Endothelial cell (in vitro differentiated cells): ENCODE results near the gene TEAD3. TPM values are rescaled to one million over a fixed set of nuclear protein-coding genes. Genes with fewer than 3 reads are reported as not detected.

ENCODE experiments used
- DNase-seq: peaks from one replicate; pipeline ENCODE4 v3.0.0; 2021; ENCODE audit warnings: low spot score
- H3K27ac Mint-ChIP-seq: one replicate; pipeline ENCODE4 v1.8.0; 2021; ENCODE audit warnings: mixed read lengths, inconsistent platforms; ENCODE audit not compliant: unreplicated experiment
- H3K27me3 Mint-ChIP-seq: one replicate; pipeline ENCODE4 v1.8.0; 2021; ENCODE audit warnings: mild to moderate bottlenecking, moderate library complexity, mixed read lengths, inconsistent platforms; ENCODE audit not compliant: unreplicated experiment
- H3K36me3 Mint-ChIP-seq: one replicate; pipeline ENCODE4 v1.8.0; 2021; ENCODE audit warnings: mild to moderate bottlenecking, low read depth, mixed read lengths, inconsistent platforms; ENCODE audit not compliant: unreplicated experiment
- H3K4me1 Mint-ChIP-seq: one replicate; pipeline ENCODE4 v1.8.0; 2021; ENCODE audit warnings: mild to moderate bottlenecking, mixed read lengths, inconsistent platforms; ENCODE audit not compliant: unreplicated experiment
- H3K4me3 Mint-ChIP-seq: one replicate; pipeline ENCODE4 v1.8.0; 2021; ENCODE audit warnings: mild to moderate bottlenecking, mixed read lengths, inconsistent platforms; ENCODE audit not compliant: unreplicated experiment
- H3K9me3 Mint-ChIP-seq: one replicate; pipeline ENCODE4 v1.8.0; 2021; ENCODE audit warnings: mixed read lengths, inconsistent platforms; ENCODE audit not compliant: unreplicated experiment
- CTCF ChIP-seq: fragments of 200-600 bp; sonication (generic); IDR thresholded peaks from one replicate; pipeline ENCODE4 v1.5.0; 2021; ENCODE audit warnings: antibody characterized with exemption; ENCODE audit not compliant: unreplicated experiment
- total RNA-seq: library from RNA; stranded (reverse); fragmentation: NEBNext Ultra II Directional; extraction: Animal tissue kit (Norgen Biotek cat#: 25700); gene quantifications from one replicate; pipeline ENCODE4 v1.2.1, GENCODE V29; 2021; ENCODE audit not compliant: unreplicated experiment

Gene TEAD3
- total RNA-seq, 1 donor from 2014 or later = 6.3 TPM

- DNase-seq = no peak
- Mint-ChIP-seq H3K4me3 (no peak overlapping the region), H3K27ac (no peak overlapping the region), H3K9me3 (no peaks in the 10 kb centered on the region), H3K4me1 (peaks cover 11% of the 10 kb centered on the region), H3K36me3 (peaks cover 16% of the 10 kb centered on the region), H3K27me3 (peaks cover 8% of the 10 kb centered on the region)
- no peak for TF ChIP-seq CTCF
Observed at GRCh38 chr6:35474131-35474941, 22.5 kb downstream of the TEAD3 start.

- peaks cover 18% of the 10 kb centered on the region for H3K36me3 Mint-ChIP-seq
- H3K4me3 Mint-ChIP-seq = no peak overlapping the region
- peaks cover 6% of the 10 kb centered on the region for H3K27me3 Mint-ChIP-seq
- H3K27ac Mint-ChIP-seq = no peak overlapping the region
- no peak for TF ChIP-seq CTCF
- H3K9me3 Mint-ChIP-seq = no peaks in the 10 kb centered on the region
- DNase-seq = no peak
- peaks cover 13% of the 10 kb centered on the region for H3K4me1 Mint-ChIP-seq
Observed at GRCh38 chr6:35473850-35474130, 23.1 kb downstream of the TEAD3 start.

- Mint-ChIP-seq H3K9me3 (no peaks in the 10 kb centered on the region), H3K4me1 (peaks cover 13% of the 10 kb centered on the region), H3K4me3 (no peak overlapping the region), H3K27me3 (peaks cover 6% of the 10 kb centered on the region), H3K36me3 (peaks cover 18% of the 10 kb centered on the region), H3K27ac (no peak overlapping the region)
- no peak for TF ChIP-seq CTCF
- no peak for DNase-seq
Observed at GRCh38 chr6:35473075-35473849, 23.6 kb downstream of the TEAD3 start.

- Mint-ChIP-seq H3K27ac (no peak overlapping the region), H3K9me3 (no peaks in the 10 kb centered on the region), H3K4me3 (no peak overlapping the region), H3K36me3 (peaks cover 23% of the 10 kb centered on the region), H3K4me1 (peaks cover 18% of the 10 kb centered on the region), H3K27me3 (peaks cover 6% of the 10 kb centered on the region)
- DNase-seq = no peak
- TF ChIP-seq CTCF = no peak
Observed at GRCh38 chr6:35471836-35472345, 25.0 kb downstream of the TEAD3 start.

GRCh38 chr6:35470663-35471120, 26.2 kb downstream of the TEAD3 start:
- H3K4me1 Mint-ChIP-seq = peaks cover 18% of the 10 kb centered on the region
- no peaks in the 10 kb centered on the region for H3K9me3 Mint-ChIP-seq
- TF ChIP-seq CTCF = no peak
- H3K27me3 Mint-ChIP-seq = peaks cover 6% of the 10 kb centered on the region
- no peak for DNase-seq
- H3K4me3 Mint-ChIP-seq = peak overlapping the region; percentile 97
- peaks cover 23% of the 10 kb centered on the region for H3K36me3 Mint-ChIP-seq
- no peak overlapping the region for H3K27ac Mint-ChIP-seq
